Right forelimb (tissue), 1 donor: ENCODE measurements around the gene RHCG.

Experiments
- DNase-seq: peaks from one replicate; pipeline ENCODE4 v3.0.0-alpha.2; 2018

Gene RHCG

DNA sequence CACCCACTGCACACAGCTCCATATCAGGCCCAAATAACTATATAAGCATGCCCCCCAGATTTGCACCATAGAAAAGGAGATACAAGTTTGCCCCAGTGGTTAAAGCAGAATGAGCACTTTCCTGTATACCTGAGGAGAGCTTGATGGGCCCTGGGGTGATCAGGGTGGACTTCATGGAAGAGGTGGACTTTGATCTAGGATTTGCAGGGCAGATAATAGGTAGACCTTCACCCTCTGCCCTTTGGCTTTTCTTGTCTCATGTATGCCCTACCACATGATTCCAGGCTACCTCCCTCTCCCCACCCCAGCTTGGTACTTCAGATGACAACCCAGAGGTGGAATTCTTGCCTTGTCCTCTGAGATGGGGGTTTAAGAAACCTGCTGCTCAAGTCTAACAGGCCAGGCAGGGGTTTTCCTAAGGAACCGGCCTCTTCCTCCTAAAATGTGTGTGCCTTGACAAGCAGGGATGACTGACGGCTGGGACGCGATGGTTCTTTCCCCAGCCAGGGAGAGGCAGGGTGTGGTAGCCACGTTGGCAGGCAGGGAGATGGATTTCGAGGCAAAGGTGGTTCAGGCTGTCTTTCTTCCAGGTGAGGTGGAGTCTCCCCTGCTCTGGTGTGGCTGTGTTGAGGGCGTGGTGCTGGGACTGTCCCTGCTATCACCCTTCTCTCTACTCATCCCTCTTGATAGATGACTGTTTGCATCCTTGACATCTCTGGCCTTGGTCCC is 6.6 kb upstream of the RHCG start:
- no peak for DNase-seq

DNA sequence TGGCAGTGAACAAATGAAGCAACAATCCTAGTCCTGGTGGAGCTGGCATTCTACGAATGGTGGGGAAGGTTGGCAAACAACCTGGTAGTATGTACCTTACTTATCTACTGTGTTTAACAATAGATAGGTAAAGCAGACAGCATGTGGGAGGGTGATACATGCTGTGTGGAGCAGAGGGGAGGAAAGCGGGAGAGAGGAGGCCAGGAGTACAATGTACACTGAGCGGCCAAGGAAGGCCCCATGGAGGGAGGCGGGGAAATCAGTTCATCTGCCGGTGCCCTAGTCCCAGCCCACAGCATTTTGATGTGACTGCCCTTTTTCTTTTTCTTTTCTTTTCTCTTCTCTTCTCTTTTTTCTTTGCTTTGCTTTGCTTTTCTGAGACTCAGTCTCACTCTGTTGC is 5.3 kb upstream of the RHCG start:
- DNase-seq = no peak

DNA sequence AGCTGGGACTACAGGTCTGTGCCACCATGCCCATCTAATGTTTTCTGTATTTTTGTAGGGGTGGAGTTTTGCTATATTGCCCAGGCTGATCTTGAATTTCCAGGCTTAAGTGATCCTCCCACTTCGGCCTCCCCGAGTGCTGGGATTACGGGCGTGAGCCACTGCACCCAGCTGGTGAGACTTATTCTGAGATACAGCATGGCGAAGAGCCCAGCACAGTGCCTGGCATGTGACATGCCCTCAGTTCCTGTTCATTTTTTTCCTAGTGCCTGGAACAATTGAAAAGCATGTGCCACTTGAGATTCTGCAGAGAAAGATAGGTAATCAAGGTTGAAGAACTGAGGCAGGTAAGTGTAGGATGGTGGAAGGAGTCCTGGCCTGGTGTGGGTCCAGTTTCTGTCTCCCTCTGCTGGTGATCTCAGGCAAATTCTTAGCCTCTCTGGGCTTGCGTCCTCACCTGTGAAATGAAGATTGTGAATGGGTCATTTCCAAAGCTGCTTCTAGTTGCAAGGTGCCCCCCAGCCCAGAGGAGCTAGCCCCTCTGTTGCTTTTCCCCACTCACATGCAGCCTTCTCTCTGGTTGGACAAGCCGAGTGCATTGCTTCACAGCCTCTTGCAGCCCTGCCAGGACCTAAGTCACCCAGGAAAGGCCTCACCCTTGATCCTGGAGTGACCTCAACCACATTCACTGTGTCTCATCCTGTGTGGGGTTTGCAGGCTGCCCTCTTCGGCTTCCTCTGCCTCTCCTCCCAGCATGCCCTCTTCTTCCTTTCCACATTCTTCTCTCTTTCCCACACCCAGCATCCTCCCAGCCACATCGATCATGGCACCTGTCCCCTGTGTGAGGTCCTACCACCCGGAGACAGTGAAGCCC is 4.3 kb upstream of the RHCG start:
- no peak for DNase-seq

DNA sequence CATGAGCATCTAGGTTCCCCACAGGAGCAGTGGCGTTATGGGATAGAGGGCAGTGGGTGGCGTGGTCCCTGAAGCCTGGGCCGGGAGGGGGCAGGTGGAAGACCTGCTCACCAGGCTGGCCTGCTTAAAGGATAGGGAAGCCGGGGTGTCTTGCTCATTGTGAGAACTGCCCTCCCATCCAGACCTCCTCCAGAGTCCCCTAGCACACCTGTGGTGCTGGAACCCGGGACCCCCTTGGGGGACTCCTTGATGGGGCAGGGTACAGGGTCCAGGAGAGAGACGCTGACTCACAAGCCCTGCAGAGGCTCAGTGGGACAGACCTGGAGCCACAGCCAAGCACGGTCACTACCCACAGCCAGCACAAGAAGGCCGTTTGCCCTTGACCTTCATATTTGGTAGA is 2.8 kb upstream of the RHCG start:
- no peak for DNase-seq

DNA sequence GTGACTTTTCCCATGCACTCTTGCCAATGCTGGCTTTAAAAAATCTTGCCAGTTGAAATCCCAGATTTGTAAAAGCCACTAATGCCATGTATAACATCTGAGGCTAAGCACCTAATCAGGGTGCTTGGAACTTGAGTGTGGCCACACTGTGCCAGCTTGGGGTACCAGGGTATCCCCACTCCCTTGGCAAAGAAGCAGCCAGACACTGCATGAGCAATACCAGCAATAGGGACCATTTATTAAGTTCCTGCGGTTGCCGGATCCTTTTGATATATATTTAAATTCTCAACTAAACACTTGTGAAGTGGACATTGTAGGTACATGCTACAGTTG is 2.2 kb upstream of the RHCG start:
- DNase-seq = no peak

DNA sequence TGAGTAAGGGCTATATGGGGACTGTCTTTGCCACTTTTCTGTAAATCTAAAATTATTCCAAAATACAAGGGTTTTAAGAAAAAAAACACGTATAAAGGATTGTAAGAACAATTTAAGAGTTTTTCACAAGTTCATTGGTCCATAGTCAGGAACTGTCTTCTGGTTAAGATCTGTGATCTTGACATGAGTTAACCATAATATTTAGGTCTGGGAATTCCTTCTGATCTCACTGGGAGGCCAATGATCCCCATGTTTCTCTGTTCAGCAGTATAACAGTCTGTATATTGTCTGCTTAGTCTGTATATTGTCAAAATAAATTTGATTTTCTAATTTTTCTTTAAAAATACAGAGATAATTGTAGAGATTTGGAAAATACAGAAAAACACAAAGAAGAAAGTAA is 848 bp upstream of the RHCG start:
- DNase-seq = no peak

DNA sequence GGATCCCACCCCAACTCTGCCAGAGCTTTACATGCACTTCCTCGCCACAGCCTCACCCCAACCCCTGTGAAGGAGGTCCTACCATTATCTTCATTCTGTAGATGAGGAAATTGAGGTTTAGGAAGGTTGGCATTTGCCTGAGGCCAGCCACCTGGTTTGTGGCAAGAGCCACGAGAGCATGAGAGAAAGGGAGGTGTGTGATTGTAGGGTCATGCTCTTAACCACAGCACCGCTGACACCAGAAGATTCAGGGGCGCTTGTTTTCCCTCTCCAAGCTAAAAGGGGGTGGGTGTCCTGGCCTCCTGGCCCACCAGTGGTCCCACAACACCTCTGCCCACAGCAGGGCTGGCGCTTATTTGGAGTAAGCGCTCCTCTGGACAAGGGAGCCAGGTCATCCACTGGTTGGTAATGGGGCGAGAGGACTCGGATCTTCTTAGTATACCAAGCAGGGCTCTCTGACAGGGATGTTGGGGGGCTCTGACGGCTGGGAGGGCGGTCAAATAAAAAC is 691 bp downstream of the RHCG start:
- DNase-seq = no peak

GRCh38 chr15:89494941-89495637 is 1.3 kb downstream of the RHCG start:
- DNase-seq = no peak

DNA sequence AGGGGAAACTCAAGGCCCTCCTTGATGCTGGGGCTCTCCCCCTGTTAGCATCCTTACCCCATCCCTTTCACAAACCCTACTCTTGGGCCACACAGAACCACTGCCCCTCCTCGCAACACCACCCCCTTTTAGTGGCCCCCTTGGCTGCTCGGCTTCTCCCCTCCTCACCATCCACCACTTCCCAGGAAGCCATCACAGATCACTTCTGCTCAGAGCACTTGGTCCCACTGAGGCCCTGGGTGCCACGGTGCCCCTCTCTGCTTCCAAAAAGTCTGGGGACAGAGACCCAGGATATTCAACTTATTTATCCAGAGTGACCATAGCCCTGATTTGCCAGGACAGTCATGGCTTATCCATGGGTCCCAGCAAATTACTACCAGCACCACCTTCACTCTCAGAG is 2.4 kb downstream of the RHCG start:
- no peak for DNase-seq

- DNase-seq = no peak
Measured at GRCh38 chr15:89492934-89493631, 3.3 kb downstream of the RHCG start.

- no peak for DNase-seq
Measured at GRCh38 chr15:89492111-89492641, 4.2 kb downstream of the RHCG start.

- DNase-seq = no peak
Measured at GRCh38 chr15:89490814-89491315, 5.5 kb downstream of the RHCG start.

DNA sequence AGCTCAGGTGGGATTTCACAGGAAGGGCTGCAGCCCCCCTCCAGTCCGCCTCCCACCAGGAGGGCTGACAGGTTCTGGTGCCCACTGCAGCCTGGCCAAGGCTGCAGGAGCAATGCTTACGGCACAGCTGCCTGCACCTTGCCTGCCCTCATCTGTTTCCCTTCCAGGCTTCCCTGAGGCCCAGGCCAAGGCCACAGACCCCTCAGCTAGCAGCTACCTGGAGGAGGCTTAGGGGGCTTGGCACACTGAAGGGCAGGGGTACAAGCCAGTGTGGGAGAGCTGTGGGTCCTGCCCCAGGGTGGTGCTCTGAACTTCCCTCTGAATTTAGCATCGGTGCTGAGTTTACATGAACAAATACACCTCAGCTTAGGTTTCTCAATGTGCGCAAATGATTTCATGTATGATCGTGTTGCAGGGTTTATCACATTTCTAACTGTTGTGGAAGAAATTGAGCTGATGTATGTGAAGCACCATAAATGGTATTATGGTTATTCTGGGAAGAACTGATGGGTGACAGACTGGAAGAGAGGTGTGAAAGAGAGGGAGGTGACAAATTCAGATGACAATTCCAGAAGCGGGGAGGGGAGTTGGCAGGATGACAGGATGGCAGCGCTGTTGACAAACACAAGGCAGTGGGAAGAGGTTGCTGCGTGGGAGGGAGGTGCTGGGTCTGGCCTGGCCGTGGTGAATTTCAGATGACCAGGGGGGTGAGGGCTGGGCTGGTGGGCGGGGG is 6.1 kb downstream of the RHCG start:
- DNase-seq = no peak

- no peak for DNase-seq
Measured at GRCh38 chr15:89489376-89489775, 7.0 kb downstream of the RHCG start.

GRCh38 chr15:89487791-89488190 is 8.6 kb downstream of the RHCG start:
- no peak for DNase-seq

- DNase-seq = peak; percentile 26
Measured at GRCh38 chr15:89486726-89487050, 9.7 kb downstream of the RHCG start.

DNA sequence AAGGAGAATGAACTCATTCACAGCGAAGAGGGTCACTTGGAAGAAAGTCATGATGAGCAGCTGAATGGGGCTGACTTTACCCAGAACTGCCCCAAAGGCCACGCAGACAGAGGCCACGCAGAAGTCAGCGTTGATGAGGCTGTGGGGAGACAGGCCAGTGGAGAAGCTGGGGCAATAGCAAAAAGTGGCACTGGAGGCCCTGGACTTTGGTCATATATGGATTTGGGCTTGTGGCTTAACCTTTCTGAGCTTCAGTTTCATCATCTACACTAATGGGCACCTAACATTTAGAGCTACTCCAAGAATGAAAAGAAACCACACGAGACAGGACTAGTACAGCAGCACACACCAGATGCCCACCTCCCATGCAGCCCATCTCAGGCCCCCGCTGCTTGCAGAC is 13.3 kb downstream of the RHCG start:
- DNase-seq = no peak

DNA sequence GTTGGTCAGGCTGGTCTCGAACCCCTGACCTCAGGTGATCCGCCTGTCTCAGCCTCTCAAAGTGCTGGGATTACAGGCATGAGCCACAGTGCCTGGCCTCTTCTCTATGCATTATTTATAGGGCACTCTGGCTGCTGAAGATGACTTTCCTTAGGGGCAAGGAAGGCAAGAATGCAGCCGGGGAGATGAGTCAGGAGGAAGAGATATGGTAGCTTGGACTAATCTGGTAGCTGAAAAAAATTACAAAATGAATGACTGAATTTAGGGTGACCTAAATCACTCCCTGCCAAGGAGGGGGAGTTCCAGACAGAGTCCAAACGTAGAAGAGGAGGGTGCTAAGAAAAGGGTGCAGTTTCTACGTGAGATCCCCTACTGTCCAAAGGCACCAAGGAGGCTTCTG is 14.2 kb downstream of the RHCG start:
- DNase-seq = no peak

DNA sequence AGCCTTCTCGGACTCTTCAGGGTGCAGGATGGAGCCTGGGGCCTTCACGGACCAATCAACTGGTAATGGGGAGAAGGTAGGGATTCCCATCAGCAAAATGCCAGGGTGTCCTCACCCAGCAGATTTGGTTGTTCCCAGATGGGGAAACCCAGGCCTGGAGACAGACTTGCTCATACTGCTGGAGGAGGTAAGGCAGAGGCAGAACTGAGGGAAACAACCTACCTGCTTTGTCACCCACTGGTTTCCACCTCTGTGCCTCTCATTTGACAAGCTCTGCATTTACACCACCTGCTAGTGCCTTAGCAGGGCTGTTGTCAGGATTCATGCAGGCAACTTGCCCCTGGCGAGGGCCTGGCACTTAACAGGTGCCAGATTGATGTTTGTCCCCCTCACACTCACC is 15.9 kb downstream of the RHCG start:
- no peak for DNase-seq

DNA sequence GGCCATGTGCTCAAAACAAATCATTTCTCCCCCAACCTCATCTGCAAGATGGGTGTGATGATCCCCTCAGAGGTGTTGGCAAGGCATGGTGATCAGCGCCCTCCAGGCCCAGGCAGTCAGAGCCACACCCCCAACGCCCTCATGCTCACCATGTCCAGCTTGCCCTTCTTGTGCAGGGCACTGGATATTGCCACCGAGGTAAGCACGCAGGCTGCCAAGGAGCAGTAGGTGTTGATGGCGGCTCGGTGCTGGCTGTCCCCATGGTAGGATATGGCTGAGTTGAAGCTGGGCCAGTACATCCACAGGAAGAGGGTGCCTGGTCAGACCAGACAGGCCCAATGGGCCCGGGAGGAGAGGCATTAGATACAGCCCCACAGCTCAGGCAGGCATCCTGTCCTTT is 17.2 kb downstream of the RHCG start:
- no peak for DNase-seq

DNA sequence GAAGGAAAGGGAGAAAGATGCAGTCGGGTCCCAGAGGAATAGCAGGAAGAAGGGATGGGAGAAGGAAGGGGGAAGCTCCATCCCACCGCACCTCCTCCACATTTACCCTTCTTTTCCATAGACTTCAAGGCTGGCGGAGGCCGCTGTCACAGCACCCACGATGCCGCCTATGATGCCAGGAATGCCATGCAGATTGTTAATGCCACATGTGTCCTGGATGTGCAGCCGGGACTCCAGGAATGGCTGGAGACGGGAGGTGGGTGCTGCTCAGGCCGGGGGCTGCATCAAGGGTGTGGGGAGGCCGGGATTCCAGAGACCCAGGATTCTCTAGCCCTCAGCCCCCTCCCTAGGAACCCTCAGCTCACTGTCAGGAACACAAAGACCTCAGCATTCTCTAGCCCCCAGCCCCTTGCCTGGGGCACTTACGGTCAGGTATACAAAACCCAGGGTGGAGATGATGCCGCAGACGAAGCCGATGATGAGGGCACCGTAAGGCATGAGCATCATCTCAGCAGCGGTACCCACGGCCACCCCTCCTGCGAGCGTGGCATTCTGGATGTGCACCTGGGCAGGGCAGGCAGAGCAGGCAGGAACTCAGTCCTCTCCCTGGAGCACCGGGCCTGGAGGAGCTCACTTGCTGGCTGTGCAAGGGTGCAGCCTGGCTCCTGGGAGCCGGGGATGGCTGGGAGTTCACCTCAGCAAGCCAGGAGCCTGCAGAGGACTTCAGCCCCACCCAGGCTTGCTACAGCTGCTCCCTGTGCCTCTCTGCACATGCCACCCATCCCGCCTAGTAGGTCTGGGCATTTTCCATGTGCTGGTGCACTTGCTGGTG is 18.8 kb downstream of the RHCG start:
- no peak for DNase-seq
